HG03565 (cell line): ENCODE data around the gene MEGF6.

Source experiments
- ATAC-seq: cut with Tn5 transposase; IDR thresholded peaks from one replicate; pipeline ENCODE4 v1.9.1; 2021; ENCODE audit warnings: mild to moderate bottlenecking, moderate library complexity; ENCODE audit not compliant: unreplicated experiment

Gene MEGF6

GRCh38 chr1:3472088-3472850, 139.0 kb downstream of the MEGF6 start:
- no peak for ATAC-seq

- no peak for ATAC-seq
Observed at GRCh38 chr1:3471356-3472087, 139.8 kb downstream of the MEGF6 start.

GRCh38 chr1:3470650-3471355, 140.5 kb downstream of the MEGF6 start:
- ATAC-seq: no peak

- no peak for ATAC-seq
Observed at GRCh38 chr1:3469849-3470649, 141.3 kb downstream of the MEGF6 start.

GRCh38 chr1:3469104-3469848, 142.0 kb downstream of the MEGF6 start:
- no peak for ATAC-seq

- ATAC-seq: no peak
Observed at GRCh38 chr1:3468236-3469103, 142.8 kb downstream of the MEGF6 start.

GRCh38 chr1:3467096-3468036, 143.9 kb downstream of the MEGF6 start:
- no peak for ATAC-seq

GRCh38 chr1:3466366-3467075, 144.8 kb downstream of the MEGF6 start:
- no peak for ATAC-seq

GRCh38 chr1:3465935-3466321, 145.4 kb downstream of the MEGF6 start:
- ATAC-seq: no peak

- ATAC-seq: no peak
Observed at GRCh38 chr1:3465091-3465934, 146.0 kb downstream of the MEGF6 start.

GRCh38 chr1:3464649-3465025, 146.7 kb downstream of the MEGF6 start:
- no peak for ATAC-seq

- no peak for ATAC-seq
Observed at GRCh38 chr1:3463891-3464648, 147.2 kb downstream of the MEGF6 start.

- no peak for ATAC-seq
Observed at GRCh38 chr1:3463408-3463863, 147.9 kb downstream of the MEGF6 start.

- no peak for ATAC-seq
Observed at GRCh38 chr1:3463013-3463385, 148.3 kb downstream of the MEGF6 start.

GRCh38 chr1:3462356-3463012, 148.8 kb downstream of the MEGF6 start:
- no peak for ATAC-seq

GRCh38 chr1:3461934-3462275, 149.4 kb downstream of the MEGF6 start:
- ATAC-seq: no peak
